Neural cell (in vitro differentiated cells): ENCODE measurements around the gene GPR157.

Experiments
- CTCF ChIP-seq: fragments of 450-650 bp; IDR thresholded peaks from 2 replicates; pipeline ENCODE4 v1.5.1; 2014; ENCODE audit warnings: antibody characterized with exemption, mild to moderate bottlenecking, moderate library complexity; ENCODE audit not compliant: poor library complexity, severe bottlenecking
- EZH2 ChIP-seq: fragments of 200-600, 300-800 bp; shearing (Covaris generic), sonication (generic); IDR thresholded peaks from 2 replicates; pipeline ENCODE4 v1.6.1; 2014; ENCODE audit warnings: antibody characterized with exemption, low read length, borderline replicate concordance, mild to moderate bottlenecking; ENCODE audit not compliant: insufficient read depth, poor library complexity, severe bottlenecking
- POLR2AphosphoS5 ChIP-seq: IDR thresholded peaks from 2 replicates; pipeline ENCODE4 v1.6.1; 2012
- SMC3 ChIP-seq: fragments of 450-650 bp; conservative IDR thresholded peaks from 2 replicates; pipeline ENCODE4 v1.6.1; 2014; ENCODE audit warnings: antibody characterized with exemption, mild to moderate bottlenecking, moderate library complexity; ENCODE audit not compliant: poor library complexity
- TAF1 ChIP-seq: IDR thresholded peaks from 2 replicates; pipeline ENCODE4 v1.6.1; 2012; ENCODE audit warnings: low read depth

GRCh38 chr1:9169601-9170137 lies 40.8 kb upstream of the GPR157 start:
- TF ChIP-seq TAF1 = no peak
- no peak for TF ChIP-seq CTCF
- TF ChIP-seq SMC3 = no peak
- no peak for TF ChIP-seq EZH2
- TF ChIP-seq POLR2AphosphoS5 = no peak
